H1 (cell line): Measurements from ENCODE around the gene TSC22D3.

ENCODE experiments used
- BRCA1 ChIP-seq: IDR thresholded peaks from 2 replicates; pipeline ENCODE4 v1.6.1; 2012; ENCODE audit warnings: low read depth, low read length, improper control_type of control experiment
- CBX5 ChIP-seq: fragments of 300-800, 300-1000 bp; sonication (generic); IDR thresholded peaks from 2 replicates; pipeline ENCODE4 v1.7.1; 2016; ENCODE audit warnings: antibody characterized with exemption, low read length, low read depth
- EZH2 ChIP-seq: fragments of 200-600 bp; sonication (generic); IDR thresholded peaks from 2 replicates; pipeline ENCODE4 v1.7.1; 2012; ENCODE audit warnings: low read depth, mild to moderate bottlenecking, moderate library complexity, low read length, inconsistent platforms; ENCODE audit not compliant: severe bottlenecking
- GTF2F1 ChIP-seq: IDR thresholded peaks from 2 replicates; pipeline ENCODE4 v1.6.1; 2012; ENCODE audit warnings: low read depth, low read length, improper control_type of control experiment, borderline replicate concordance
- KDM5A ChIP-seq: fragments of 200-600 bp; IDR thresholded peaks from 2 replicates; pipeline ENCODE4 v1.7.1; 2012; ENCODE audit warnings: mild to moderate bottlenecking, low read length, inconsistent platforms, mixed read lengths
- POLR2AphosphoS5 ChIP-seq: IDR thresholded peaks from 2 replicates; pipeline ENCODE4 v1.6.1; 2011; ENCODE audit warnings: low read depth, low read length
- TCF12 ChIP-seq: IDR thresholded peaks from 2 replicates; pipeline ENCODE4 v1.6.1; 2011; ENCODE audit warnings: low read depth, mild to moderate bottlenecking, low read length
- TF ChIP-seq, protein P1 (sequence below), 3 experiments: IDR thresholded peaks; 1 replicate in 2 of 3; 2 replicates in 1 of 3; pipeline versions ENCODE4 v1.5.1 to v1.6.1; 2011; ENCODE audit warnings: low read length in 3 of 3, mild to moderate bottlenecking in 3 of 3, inconsistent platforms in 2 of 3, low read depth in 1 of 3, moderate library complexity in 1 of 3; ENCODE audit not compliant: insufficient read depth in 1 of 3; ENCODE audit errors: control extremely low read depth in 1 of 3
- TF ChIP-seq, protein P2 (sequence below): IDR thresholded peaks from 2 replicates; pipeline ENCODE4 v1.6.1; 2011; ENCODE audit warnings: low read length, improper control_type of control experiment
- TF ChIP-seq, protein P3 (sequence below): IDR thresholded peaks from 2 replicates; pipeline ENCODE4 v1.6.1; 2011; ENCODE audit warnings: low read depth, mild to moderate bottlenecking, low read length; ENCODE audit not compliant: insufficient read depth

DNA sequence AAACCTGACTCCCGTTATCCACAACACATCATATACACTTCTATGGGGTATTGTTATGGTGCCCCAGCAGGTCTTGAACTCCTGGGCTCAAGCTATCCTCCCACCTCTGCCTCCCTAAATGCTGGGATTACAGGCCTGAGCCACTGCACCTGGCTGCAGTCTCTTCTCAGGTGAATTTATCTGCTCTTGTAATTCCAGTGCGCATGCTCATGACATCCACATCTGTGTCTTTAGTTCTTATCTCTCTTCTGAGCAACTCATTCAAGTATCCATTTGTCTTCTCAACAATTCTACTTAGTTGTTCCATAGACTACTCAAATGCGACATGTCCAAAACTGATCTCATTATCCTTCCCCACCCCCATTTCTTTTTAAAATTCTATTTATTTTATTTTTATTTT, 29.6 kb upstream of the TSC22D3 start:
- TF ChIP-seq, protein P1, sequence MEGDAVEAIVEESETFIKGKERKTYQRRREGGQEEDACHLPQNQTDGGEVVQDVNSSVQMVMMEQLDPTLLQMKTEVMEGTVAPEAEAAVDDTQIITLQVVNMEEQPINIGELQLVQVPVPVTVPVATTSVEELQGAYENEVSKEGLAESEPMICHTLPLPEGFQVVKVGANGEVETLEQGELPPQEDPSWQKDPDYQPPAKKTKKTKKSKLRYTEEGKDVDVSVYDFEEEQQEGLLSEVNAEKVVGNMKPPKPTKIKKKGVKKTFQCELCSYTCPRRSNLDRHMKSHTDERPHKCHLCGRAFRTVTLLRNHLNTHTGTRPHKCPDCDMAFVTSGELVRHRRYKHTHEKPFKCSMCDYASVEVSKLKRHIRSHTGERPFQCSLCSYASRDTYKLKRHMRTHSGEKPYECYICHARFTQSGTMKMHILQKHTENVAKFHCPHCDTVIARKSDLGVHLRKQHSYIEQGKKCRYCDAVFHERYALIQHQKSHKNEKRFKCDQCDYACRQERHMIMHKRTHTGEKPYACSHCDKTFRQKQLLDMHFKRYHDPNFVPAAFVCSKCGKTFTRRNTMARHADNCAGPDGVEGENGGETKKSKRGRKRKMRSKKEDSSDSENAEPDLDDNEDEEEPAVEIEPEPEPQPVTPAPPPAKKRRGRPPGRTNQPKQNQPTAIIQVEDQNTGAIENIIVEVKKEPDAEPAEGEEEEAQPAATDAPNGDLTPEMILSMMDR (IDR thresholded peaks at IDR 0.05; ENCODE audit: control extremely low read depth in 1 of 3, insufficient read depth in 1 of 3, low read depth in 1 of 3, low read length in 3 of 3) = no peak
- no peak for TF ChIP-seq EZH2
- TF ChIP-seq, protein P2, sequence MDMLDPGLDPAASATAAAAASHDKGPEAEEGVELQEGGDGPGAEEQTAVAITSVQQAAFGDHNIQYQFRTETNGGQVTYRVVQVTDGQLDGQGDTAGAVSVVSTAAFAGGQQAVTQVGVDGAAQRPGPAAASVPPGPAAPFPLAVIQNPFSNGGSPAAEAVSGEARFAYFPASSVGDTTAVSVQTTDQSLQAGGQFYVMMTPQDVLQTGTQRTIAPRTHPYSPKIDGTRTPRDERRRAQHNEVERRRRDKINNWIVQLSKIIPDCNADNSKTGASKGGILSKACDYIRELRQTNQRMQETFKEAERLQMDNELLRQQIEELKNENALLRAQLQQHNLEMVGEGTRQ = no peak
- TF ChIP-seq POLR2AphosphoS5 = no peak
- no peak for TF ChIP-seq GTF2F1
- no peak for TF ChIP-seq KDM5A
- no peak for TF ChIP-seq CBX5
- TF ChIP-seq TCF12 = no peak
- no peak for TF ChIP-seq BRCA1
- TF ChIP-seq, protein P3, sequence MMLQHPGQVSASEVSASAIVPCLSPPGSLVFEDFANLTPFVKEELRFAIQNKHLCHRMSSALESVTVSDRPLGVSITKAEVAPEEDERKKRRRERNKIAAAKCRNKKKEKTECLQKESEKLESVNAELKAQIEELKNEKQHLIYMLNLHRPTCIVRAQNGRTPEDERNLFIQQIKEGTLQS = no peak
